CD4-positive, alpha-beta T cell treated with Interleukin-1 beta for 1 hour (primary cell): ENCODE results near the gene GPR158.
"Not testable (repeated sequence)": the region's sequence is repeated elsewhere in the genome, so short reads cannot be mapped to it uniquely, and the experiment has no call there.

ENCODE experiments used
- DNase-seq, 2 donors: peaks; one replicate each; pipeline ENCODE4 v3.0.0-alpha.2; 2020 to 2022

GPR158 gene

GRCh38 chr10:25308278-25308677 is 133.5 kb downstream of the GPR158 start:
- no peak for DNase-seq

- DNase-seq = not testable (repeated sequence)
Measured at GRCh38 chr10:25317596-25318211, 142.9 kb downstream of the GPR158 start.

GRCh38 chr10:25327273-25327672 is 152.5 kb downstream of the GPR158 start:
- no peak for DNase-seq

- DNase-seq = no peak
Measured at GRCh38 chr10:25328361-25328760, 153.6 kb downstream of the GPR158 start.

GRCh38 chr10:25329587-25329986 is 154.8 kb downstream of the GPR158 start:
- DNase-seq = not testable (repeated sequence)

- no peak for DNase-seq
Measured at GRCh38 chr10:25334445-25334844, 159.6 kb downstream of the GPR158 start.

- DNase-seq = no peak
Measured at GRCh38 chr10:25336330-25336729, 161.5 kb downstream of the GPR158 start.

- DNase-seq = no peak
Measured at GRCh38 chr10:25338271-25338670, 163.5 kb downstream of the GPR158 start.

GRCh38 chr10:25339966-25340365 is 165.2 kb downstream of the GPR158 start:
- DNase-seq = no peak

- DNase-seq = no peak
Measured at GRCh38 chr10:25349520-25349919, 174.7 kb downstream of the GPR158 start.

GRCh38 chr10:25356609-25357008 is 181.8 kb downstream of the GPR158 start:
- DNase-seq = no peak

- no peak for DNase-seq
Measured at GRCh38 chr10:25357269-25357668, 182.5 kb downstream of the GPR158 start.

GRCh38 chr10:25382029-25382810 is 207.4 kb downstream of the GPR158 start:
- DNase-seq = no peak

- not testable (repeated sequence) for DNase-seq
Measured at GRCh38 chr10:25382901-25383300, 208.1 kb downstream of the GPR158 start.

- DNase-seq = no peak
Measured at GRCh38 chr10:25383686-25384085, 208.9 kb downstream of the GPR158 start.

GRCh38 chr10:25384618-25385017 is 209.8 kb downstream of the GPR158 start:
- no peak for DNase-seq

GRCh38 chr10:25388188-25388861 is 213.5 kb downstream of the GPR158 start:
- no peak for DNase-seq

- DNase-seq = no peak
Measured at GRCh38 chr10:25388862-25389206, 214.0 kb downstream of the GPR158 start.

GRCh38 chr10:25390733-25391132 is 215.9 kb downstream of the GPR158 start:
- DNase-seq = no peak

GRCh38 chr10:25392132-25392531 is 217.3 kb downstream of the GPR158 start:
- no peak for DNase-seq

- DNase-seq = no peak
Measured at GRCh38 chr10:25393621-25394020, 218.8 kb downstream of the GPR158 start.

GRCh38 chr10:25398680-25399079 is 223.9 kb downstream of the GPR158 start:
- DNase-seq = no peak

- no peak for DNase-seq
Measured at GRCh38 chr10:25405871-25406270, 231.1 kb downstream of the GPR158 start.

- no peak for DNase-seq
Measured at GRCh38 chr10:25417611-25418010, 242.8 kb downstream of the GPR158 start.
